Stomach (tissue), 4 donors: ENCODE data around the gene MYNN.

Source experiments
- CTCF ChIP-seq, 7 experiments: fragments of 450-650 bp in 4 of 7; fragments of 200-600 bp in 3 of 7; sonication (generic) in 3 of 7; IDR thresholded peaks; one replicate each; pipeline ENCODE4 v1.5.1; 2016 to 2019; ENCODE audit warnings: antibody characterized with exemption in 7 of 7, control low read depth in 2 of 7, mild to moderate bottlenecking in 1 of 7
- EP300 ChIP-seq: sonication (generic); formaldehyde crosslinking; IDR thresholded peaks from one replicate; pipeline ENCODE4 v1.6.1; 2017; ENCODE audit warnings: antibody characterized with exemption
- POLR2A ChIP-seq, 4 donors: fragments of 450-650 bp; IDR thresholded peaks; one replicate each; pipeline ENCODE4 v1.6.1; 2016; ENCODE audit warnings: antibody characterized with exemption in 4 of 4, control low read depth in 2 of 4, mild to moderate bottlenecking in 1 of 4, moderate library complexity in 1 of 4

DNA sequence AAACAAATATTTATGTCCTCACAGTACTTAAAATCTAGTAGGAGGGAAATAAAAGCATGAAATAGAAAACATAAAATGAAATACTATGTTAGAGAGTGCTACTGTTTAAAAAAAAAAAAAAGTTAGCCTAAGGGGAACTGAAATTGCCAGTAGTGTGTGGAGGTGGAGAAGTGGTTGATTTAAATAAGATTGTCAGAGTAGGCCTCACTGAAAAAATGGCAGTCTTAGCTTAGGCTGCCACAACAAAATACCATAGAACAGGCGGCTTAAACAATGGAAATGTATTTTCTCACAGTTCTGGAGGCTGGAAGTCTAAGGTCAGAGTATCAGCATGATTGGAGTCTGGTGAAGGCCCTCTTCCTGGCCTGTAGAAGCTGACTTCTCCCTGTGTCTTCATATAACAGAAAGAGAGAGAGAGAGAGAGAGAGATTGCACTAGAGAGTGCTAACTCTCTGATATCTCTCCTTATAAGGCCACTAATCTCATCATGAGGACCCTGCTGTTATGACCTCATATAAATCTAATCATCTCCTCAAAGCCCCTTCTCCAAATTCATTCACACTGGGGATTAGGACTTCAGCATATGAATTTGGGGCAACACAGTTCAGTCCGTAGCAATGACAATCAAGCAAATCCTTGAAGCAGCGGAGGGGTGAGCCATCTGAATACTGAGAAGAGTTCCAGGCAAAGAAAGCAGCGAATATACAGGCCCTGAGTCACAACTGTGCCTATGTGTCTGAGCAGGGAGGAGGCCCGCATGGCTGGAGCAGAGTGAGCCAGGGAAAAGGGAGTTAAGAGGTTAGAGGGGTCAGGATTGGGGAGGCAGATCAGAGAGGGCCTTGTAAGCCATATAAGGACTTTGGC lies 63.1 kb downstream of the MYNN start:
- TF ChIP-seq CTCF (IDR thresholded peaks at IDR 0.05) (no peak), POLR2A (IDR thresholded peaks at IDR 0.05) (no peak), EP300 (no peak)
